Hepatocyte (in vitro differentiated cells): ENCODE data around the gene HOXC9.

Experiments
- CTCF ChIP-seq: fragments of 200-600 bp; sonication (generic); IDR thresholded peaks from 2 replicates; pipeline ENCODE4 v1.5.1; 2016; ENCODE audit warnings: antibody characterized with exemption, mild to moderate bottlenecking; ENCODE audit not compliant: poor library complexity
- EZH2 ChIP-seq: fragments of 200-600 bp; sonication (generic); IDR thresholded peaks from 2 replicates; pipeline ENCODE4 v1.6.1; 2016; ENCODE audit warnings: antibody characterized with exemption, mild to moderate bottlenecking, borderline replicate concordance
- EZH2phosphoT487 ChIP-seq: fragments of 200-600 bp; sonication (generic); IDR thresholded peaks from one replicate; pipeline ENCODE4 v1.6.1; 2018; ENCODE audit warnings: antibody characterized with exemption, mild to moderate bottlenecking, low read depth, moderate library complexity; ENCODE audit not compliant: unreplicated experiment, severe bottlenecking

GRCh38 chr12:53989227-53990113, 10.5 kb upstream of the HOXC9 start:
- peak; percentile 52 for TF ChIP-seq CTCF
- TF ChIP-seq EZH2, result no peak
- TF ChIP-seq EZH2phosphoT487, result no peak
